Fibroblast of skin of abdomen (primary cell): ENCODE data around the gene THY1.
"Not testable (repeated sequence)": the region's sequence is repeated elsewhere in the genome, so short reads cannot be mapped to it uniquely, and the experiment has no call there.

ENCODE experiments used
- DNase-seq: peaks from one replicate; pipeline ENCODE4 v3.0.0-alpha.2; 2013

Gene THY1

DNA sequence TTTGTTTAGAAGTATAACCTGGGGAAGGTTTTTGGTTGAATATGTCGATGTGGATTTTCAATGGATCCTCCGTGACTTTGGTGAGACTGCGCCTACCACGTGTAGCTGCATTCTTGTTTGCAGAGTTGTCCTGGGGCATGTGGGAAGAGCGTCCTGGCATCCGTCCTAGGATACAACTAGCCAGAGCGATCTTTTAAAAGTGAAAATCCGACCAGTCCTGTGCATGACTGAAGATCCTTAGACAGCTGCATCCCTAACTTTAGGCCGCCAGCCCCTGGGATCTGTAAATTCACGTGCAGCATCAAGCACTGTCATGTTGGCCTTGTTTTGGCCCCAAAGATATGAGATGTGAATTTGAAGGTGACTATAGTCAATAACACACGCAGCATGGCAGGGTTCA is 22.4 kb upstream of the THY1 start:
- no peak for DNase-seq

DNA sequence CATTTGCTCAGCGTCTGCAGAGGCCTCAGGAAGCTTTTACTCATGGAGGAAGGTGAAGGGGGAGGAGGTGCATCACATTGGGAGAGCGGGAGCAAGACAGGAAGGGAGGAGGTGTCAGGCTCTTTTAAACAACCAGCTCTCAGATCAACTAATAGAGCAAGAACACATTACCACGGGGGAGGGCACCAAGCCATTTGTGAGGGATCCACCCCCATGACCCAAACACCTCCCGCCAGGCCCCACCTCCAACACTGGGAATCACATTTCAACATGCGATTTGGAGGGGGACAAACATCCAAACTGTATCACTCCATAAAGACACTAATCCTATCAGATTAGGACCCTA is 18.9 kb upstream of the THY1 start:
- no peak for DNase-seq

DNA sequence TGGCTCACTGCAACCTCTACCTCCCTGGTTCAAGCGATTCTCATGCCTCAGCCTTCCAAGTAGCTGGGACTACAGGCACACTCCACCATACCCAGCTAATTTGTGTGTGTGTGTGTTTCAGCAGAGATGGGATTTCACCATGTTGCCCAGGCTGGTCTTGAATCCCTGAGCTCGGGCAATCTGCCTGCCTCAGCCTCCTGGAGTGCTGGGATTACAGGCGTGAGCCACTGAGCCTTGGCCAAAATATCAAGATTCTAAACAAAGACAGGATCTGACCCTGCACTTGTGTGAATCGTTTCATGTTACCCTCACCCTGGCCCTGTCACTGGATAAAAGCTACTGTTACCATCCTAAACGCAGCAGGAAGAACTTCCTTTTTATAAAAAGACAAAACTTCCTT is 15.6 kb upstream of the THY1 start:
- no peak for DNase-seq

DNA sequence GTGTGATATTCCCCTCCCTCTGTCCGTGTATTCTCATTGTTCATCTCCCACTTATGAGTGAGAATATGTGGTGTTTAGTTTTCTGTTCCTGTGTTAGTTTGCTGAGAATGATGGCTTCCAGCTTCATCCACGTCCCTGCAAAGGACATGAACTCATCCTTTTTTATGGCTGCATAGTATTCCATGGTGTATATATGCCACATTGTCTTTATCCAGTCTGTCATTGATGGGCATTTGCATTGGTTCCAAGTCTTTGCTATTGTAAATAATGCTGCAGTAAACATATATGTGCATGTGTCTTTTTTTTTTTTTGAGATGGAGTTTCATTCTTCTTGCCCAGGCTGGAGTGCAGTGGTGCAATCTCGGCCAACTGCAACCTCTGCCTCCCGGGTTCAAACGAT is 14.5 kb upstream of the THY1 start:
- not testable (repeated sequence) for DNase-seq

DNA sequence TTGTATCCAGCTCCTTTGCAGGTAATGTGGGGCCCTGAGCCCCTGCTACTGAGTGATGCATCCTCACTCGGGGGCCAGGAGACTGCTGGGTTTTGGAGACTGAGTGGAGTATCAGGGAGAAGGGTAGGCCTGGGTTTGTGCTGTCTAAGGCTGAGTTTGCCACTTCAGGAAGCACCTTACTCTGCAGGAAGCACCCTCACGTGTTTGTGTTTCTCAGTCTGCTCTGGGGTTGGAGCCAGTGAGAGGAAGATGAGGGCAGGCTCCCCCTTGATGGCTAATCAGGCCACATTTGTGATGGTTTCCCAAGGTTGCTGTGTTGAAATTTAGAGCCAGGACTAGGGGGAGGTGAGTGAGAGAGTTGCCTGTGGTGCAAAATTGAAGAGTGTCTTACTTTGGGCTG is 13.7 kb upstream of the THY1 start:
- DNase-seq, result no peak

DNA sequence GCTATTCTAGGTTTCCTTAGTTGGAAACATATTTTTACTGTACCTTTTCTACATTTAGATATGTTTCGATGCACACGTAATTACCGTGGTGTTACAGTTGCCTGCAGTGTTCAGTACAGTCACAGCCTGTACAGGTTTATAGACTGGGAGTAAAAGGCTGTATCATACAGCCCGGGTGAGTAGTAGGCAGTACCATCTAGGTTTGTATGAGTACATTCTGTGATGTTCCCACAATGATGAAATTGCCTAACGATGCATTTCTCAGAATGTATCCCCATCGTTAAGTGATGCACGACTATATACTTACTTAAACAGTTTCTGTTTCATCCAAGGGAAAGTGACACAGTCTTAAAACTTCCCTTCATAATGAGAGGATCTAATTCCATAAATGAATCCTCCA is 13.1 kb upstream of the THY1 start:
- no peak for DNase-seq

DNA sequence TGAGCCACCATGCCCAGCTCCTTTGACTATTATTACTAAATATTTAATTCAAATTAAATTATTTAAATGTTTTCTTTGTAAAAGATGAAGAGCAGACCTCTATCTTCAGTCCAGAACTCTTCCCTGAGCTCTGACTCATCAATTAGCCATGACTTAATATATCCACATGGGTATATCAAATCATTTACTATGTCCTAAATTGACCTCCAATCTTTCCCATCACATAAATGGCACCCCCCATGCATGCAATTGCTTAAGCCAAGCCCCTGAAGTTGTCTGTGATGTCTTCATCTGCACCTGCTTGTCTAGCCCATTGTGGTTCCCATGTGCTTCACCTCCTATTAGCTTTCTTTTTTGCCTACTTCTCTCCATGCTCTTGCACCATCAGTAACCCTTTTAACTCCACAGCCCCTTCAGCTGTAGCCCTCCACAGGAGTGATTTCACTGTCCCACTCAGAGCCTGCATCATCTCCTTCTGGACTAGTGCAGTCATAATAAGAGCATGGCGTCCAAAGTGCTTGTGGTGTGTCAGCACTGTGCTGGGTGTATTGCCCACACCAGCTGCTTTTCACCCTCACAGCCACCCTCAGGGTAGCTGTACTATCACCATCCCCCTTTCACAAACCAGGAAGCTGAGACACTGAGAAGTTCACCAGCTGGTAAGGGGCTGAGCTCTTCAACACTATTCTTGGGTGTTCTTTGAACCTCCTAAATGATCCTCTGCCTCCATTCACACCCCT is 11.8 kb upstream of the THY1 start:
- DNase-seq, result peak; percentile 53

DNA sequence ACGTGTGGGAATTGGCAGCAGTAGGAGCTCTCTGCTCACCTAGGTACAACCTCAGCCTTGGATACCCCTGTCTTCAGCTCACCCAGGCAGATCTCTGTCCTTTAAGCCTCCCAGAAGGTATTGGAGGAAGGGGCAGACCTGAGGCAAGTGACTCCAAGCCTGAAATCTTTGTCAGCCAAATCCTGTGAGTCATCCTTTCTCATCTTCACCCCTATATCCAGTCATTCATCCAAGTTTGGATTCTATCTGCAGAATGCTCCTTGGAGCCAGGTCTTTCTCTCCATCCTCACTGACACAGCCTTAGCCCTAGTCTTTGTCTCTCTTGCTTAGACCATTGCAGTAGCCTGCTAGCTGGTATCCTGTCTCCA is 10.4 kb upstream of the THY1 start:
- DNase-seq, result peak; percentile 79

DNA sequence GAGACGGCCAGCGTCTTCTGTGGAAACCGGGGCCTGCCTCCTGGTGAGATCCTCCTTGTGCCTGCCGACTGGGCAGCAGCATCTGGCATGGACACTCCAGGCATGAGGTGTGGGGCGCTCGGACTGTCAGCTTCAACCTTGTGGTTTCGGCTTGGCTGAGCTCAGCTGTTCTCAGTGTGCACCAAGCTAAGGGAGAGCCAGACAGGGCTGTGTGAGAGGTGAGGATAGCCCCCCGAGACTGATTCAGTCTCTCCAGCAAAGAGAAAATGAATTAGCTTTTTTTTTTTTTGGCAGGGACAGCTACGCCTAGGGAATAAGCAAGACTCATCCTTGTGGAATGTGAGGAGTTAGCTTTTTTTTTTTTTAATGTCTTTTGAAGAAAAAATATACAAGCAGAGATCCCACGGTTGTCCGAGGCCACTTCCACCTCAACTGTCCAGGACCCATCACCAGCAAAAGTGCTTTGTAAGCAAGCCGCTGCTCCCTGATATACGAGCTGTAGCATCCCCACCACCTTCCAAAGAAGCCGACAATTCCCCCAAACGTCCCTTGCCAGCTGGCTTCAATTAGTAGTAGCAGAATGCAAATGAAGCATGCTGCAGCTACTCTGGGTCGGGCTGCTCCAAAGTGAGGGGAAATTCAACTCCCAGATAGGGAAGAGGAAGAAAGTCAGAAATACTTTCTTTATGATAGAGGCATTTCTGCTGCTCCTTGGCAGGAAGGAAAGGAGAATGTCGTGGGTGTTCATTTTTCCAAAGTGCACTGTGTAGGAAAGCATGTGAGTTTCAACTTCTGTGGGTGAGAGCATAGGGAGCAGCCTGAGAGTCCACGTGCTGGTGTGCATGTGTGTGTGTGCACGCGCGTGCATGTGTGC is 9.7 kb upstream of the THY1 start:
- DNase-seq, result peak; percentile 96

DNA sequence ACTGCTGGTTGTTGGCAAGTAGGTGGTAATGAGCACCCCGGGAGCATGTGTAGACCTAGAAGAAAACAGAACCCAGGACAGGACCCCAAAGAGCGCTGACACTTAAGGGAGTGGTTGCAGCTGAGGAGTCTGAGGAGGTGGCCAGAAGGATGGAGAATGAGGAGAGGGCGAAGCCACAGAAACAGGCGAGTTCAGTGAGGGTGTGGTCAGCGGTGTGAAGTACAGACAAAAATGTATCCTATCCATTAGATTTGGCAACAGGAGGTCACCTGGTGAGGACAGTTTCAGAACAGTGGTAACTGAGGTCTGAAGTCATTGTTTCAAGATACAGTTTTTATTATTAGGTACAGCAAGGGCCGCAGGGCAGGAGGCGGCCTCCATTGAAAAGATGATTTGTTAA is 8.6 kb upstream of the THY1 start:
- DNase-seq, result no peak

DNA sequence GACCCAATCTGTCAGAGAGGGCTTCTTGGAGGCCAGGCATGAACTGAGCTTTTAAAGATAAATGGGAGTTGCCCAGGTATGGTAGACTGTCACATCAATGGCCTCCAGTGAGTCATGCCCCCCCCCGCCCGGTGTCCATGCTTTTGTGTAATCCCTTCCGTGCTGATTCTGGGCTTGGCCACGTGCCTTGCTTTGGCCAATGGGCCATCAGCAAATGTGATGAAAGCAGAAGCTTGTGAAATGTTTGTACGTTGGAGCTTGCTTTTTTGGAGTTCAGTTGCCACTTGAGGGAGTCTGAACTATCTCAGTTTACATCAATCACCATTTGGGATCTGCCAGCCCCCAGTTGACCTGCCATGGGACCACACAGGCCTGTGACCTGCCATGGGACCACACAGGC is 4.3 kb upstream of the THY1 start:
- DNase-seq, result no peak

DNA sequence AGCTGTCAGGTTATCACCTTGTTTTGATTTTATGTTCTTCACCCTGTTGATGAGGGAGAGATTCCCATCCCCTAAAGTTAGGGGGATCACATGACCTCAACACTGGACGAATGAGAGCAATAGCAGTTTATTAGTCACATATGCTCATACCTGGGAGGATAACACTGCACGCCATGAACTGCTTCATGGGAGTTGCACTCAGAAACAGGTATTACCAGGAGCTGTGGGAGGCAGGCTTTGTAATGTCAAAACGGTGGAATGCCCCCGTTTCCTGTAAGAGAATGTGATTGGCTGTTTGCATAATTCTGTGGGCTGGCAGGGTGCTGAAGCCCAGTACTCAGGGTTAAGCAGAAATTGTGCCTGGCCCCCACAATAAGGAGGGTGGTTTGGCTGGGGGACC is 3.2 kb upstream of the THY1 start:
- DNase-seq, result no peak

DNA sequence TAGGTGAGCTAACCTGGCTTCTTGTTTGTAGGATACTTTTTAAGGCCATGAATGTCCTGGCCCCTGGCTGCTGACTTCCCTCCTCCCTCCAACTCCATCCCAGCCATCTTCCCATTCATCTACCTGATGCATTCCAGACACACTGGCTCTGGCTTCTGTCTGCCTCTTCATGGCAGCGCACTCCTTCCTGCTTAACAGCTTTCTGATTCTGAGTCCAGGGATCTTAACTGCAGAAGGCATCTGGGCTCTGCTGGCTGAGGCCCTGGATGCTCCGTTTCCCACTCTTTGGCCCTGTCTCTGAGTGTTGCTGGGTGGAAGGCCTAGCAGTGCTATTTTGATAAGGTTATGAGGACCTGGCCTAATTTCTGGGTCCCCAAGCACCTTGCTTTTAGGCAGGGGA is 1.8 kb upstream of the THY1 start:
- no peak for DNase-seq

DNA sequence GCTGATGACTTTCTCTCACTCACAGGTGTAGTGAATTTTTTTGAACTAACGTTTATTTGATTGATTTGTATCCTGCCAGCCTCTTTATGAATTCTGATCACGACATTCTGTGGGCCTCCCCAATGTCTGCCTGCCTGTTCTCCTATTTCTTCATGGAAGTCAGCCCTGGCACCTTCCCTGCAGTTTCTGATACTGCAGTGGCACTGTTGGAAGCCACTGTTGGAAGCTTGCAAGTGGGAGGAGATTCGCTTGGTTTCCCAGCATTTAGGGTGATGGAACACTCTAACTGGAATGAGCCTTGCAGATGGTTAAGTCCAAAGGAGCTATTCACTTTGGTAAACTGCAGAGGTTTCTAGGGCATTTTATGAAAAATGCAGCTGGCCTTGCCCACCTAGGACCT is 1.3 kb upstream of the THY1 start:
- DNase-seq, result no peak

DNA sequence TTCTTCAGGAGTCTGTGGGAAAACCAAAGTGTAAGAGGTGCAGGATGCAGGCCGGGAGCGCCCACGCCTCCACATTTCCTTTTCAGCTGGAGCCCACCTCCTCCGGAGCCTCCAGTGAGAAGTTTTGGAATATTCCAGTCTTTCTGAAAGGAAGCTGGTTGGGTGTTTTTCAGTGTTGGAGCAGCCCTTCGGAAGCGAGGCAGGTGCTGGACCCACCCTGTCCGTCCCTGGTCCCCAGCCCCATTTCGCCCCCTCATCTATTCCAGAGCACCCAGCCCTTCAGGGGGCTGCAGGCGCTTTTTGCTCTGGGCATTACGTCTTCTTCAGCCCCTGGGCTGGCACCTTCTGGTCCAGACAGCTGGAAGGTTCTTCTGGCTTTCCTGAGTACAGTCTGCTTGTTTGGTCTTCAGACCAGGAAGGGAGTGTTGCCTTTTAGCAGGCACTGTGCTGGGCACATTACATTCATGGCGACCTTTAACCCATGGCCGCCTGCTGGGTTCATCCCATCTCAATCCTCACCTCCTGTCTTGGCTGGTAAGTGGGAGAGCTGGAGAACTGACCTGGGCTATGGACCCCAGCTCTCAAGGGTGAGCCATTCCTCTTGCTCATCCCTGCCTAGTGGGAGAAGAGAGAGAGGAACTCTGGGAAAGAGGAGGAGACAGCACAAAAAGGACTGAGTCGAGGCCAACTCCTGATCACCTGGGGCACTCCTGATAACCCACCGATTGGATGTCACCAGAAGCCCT is 710 bp upstream of the THY1 start:
- DNase-seq, result peak; percentile 27

DNA sequence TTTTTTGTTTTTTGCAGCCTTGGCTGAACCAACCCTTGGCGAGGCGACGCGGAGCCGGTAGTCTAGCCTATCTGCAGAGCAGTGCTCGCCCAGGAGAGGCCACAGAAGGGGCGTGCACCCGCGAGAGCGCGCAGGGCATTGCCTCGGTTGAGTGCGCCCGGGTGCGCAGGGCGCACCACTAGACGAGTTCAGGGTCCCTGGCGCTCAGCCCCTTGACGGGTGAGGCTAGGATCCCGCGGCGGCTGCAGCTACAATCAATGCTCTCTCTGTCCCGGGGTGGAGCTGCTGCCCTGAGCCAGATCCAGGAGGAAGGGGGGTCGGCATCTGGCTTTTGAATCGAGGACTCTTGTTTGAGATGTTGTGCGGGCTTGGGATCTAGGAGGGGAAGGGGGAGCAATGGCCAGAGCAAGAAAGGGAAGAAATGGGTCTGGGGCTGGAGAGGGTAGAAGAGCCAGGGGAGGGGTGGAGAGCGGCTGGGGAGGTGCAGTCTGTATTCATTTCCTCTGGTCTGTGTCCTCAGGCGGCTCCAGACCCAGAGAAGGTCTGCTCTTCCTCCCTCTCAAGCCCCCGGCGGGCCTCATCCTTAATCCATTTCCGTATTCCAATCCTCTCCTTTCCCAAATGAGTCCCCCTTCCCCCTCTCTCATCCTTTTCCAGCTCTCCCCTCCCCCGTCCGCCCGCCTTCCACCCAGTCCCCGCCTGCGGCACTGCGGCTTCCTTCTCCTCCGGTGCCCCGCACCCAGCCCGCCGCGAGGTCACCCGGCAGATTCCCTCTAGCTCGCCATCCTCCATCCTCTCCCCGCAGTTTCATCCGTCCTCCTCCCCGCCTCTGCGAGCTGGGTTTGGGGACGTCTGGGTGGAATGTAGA is 797 bp downstream of the THY1 start:
- peak; percentile 59 for DNase-seq

DNA sequence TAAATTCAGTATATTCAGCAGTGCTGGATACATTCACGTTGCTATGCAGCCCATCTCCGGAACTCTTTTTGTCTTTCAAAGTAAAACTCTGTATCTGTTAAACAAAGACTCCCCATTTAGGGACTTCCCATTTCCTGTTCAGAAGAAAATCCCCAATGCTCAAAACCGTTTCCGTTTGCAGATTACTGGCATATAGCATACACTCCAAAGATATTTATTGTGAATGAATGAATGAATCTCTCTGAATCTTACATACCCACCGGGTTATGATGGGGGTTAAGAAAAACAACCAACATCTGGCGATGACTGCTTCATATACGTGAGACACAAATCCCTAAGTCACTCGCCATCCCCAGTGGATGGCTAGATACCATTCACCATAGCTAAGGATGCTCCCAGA is 1.6 kb downstream of the THY1 start:
- no peak for DNase-seq

DNA sequence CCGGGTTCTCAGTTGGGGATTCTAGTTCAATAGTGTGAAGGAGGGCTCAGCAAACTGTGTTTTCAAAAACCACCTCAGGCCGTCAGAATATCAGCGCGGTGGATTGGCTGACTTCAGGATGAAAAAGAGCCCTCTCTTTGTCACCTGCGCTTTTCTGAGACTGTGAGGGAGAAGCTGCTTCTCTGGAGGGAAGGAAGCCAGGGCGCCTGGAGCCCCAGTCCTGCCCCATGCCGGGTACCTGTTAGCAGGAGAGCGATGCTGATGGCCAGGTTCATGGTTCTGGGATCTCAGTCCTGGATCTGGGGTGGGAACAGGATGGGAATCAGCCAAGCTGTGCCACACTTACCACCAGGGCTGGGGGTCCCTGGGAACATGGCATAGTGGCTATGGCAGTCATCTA is 2.3 kb downstream of the THY1 start:
- DNase-seq, result no peak

DNA sequence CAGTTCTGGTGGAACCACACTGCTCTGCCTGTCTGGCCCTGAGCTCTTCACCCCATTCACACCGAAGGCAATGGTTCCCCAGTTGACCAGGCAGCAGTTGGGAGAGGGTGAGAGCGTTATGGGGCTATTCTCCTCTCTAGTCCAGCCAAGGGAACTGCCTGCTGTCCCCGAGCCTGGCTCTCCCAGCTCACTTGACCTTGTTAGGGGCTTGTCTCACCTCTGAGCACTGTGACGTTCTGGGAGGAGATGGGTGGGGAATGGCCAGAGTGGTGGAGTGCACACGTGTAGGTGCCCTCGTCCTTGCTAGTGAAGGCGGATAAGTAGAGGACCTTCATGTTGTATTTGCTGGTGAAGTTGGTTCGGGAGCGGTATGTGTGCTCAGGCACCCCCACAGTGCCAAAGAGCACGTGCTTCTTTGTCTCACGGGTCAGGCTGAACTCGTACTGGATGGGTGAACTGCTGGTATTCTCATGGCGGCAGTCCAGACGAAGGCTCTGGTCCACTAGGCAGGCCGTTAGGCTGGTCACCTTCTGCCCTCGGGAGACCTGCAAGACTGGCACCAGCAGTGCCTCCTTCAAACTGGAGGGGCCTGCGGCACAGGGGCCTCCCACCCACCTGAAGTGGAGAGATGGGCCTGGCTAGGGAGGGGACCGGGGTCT is 3.0 kb downstream of the THY1 start:
- DNase-seq, result no peak

DNA sequence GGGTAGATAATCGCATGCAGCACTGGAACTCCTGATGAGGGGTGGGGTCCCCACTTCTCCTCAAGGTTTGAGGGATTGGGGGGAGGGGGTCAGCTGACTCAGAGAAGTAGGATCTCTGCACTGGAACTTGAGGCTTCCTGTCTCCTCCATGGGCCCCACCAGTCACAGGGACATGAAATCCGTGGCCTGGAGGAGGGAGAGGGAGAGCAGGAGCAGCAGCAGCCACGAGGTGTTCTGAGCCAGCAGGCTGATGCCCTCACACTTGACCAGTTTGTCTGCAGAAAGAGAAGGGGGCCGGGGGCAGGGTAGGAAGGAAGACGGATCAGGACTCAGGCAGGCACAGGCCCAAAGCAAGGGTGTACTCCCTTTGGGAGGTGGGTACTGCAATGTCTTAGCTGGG is 3.7 kb downstream of the THY1 start:
- no peak for DNase-seq

DNA sequence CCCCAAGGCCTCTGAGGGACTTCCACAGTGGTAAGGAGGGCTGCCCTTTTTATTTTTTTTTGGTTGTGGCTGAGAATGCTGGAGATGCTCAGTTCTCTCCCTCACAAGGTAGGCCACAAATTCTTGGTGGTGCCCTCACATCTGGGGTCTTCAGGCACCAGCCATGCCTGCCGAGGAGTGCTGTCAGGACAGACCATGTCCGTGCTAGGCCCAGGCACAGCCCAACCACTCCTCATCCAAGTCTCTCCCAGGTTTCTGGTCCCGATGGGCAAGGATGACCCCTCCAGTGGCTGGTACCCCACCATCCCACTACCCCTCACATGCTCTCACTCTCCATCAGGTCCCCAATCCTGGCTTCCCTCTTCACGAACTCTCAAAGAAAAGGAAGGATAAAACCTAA is 4.2 kb downstream of the THY1 start:
- no peak for DNase-seq
